HCT116 (cell line): ENCODE results near the gene MYCBP2.

Experiments
- CTCF ChIP-seq, 3 experiments: fragments of 200-600 bp in 1 of 3; sonication (generic) in 1 of 3; IDR thresholded peaks in 2 of 3; conservative IDR thresholded peaks in 1 of 3; 2 replicates each; pipeline ENCODE4 v1.5.1; 2012 to 2017; ENCODE audit warnings: low read depth in 2 of 3, low read length in 2 of 3, antibody characterized with exemption in 1 of 3, borderline replicate concordance in 1 of 3, control low read depth in 1 of 3, mild to moderate bottlenecking in 1 of 3, mixed read lengths in 1 of 3, mixed run types in 1 of 3, moderate library complexity in 1 of 3; ENCODE audit not compliant: insufficient read depth in 1 of 3
- EGR1 ChIP-seq: IDR thresholded peaks from 2 replicates; pipeline ENCODE4 v1.6.1; 2012; ENCODE audit warnings: low read depth
- EZH2 ChIP-seq: fragments of 200-600 bp; sonication (generic); IDR thresholded peaks from 2 replicates; pipeline ENCODE4 v1.6.1; 2017; ENCODE audit warnings: antibody characterized with exemption, mixed run types
- EZH2phosphoT487 ChIP-seq: fragments of 200-600 bp; IDR thresholded peaks from 2 replicates; pipeline ENCODE4 v1.6.1; 2018; ENCODE audit warnings: antibody characterized with exemption, borderline replicate concordance
- MAX ChIP-seq: IDR thresholded peaks from 2 replicates; pipeline ENCODE4 v1.6.1; 2012
- POLR2A ChIP-seq: IDR thresholded peaks from 2 replicates; pipeline ENCODE4 v1.7.0; 2011; ENCODE audit warnings: borderline replicate concordance; ENCODE audit not compliant: insufficient read depth, insufficient read length; ENCODE audit errors: extremely low read depth
- POLR2AphosphoS5 ChIP-seq: IDR thresholded peaks from 2 replicates; pipeline ENCODE4 v1.6.1; 2011; ENCODE audit warnings: mild to moderate bottlenecking, low read depth, low read length, moderate library complexity
- REST ChIP-seq: IDR thresholded peaks from 2 replicates; pipeline ENCODE4 v1.6.1; 2012; ENCODE audit warnings: low read depth
- SP1 ChIP-seq: IDR thresholded peaks from 2 replicates; pipeline ENCODE4 v1.6.1; 2012; ENCODE audit warnings: low read depth
- TCF7L2 ChIP-seq: IDR thresholded peaks from 2 replicates; pipeline ENCODE4 v1.7.0; 2011; ENCODE audit warnings: borderline replicate concordance, inconsistent platforms; ENCODE audit not compliant: insufficient read depth, insufficient read length; ENCODE audit errors: extremely low read depth
- ZFX ChIP-seq: fragments of 450-650 bp; IDR thresholded peaks from 2 replicates; pipeline ENCODE4 v1.6.1; 2017
- ZNF274 ChIP-seq: fragments of 200-500 bp; sonication (Bioruptor generic); IDR thresholded peaks from 2 replicates; pipeline ENCODE4 v1.6.1; 2014; ENCODE audit warnings: mild to moderate bottlenecking, low read depth, low read length, inconsistent platforms

- TF ChIP-seq CTCF (IDR thresholded peaks at IDR 0.05 in 2 of 3, conservative IDR thresholded peaks at IDR 0.05 in 1 of 3; ENCODE audit: borderline replicate concordance in 1 of 3, insufficient read depth in 1 of 3, low read depth in 2 of 3, low read length in 2 of 3) (no peak), ZFX (no peak), MAX (no peak), EZH2phosphoT487 (no peak), POLR2A (no peak), POLR2AphosphoS5 (no peak), EZH2 (no peak), TCF7L2 (no peak), EGR1 (no peak), ZNF274 (no peak), REST (no peak), SP1 (no peak)
These were observed 91.4 kb downstream of the MYCBP2 start for GRCh38 chr13:77235456-77236022.
